ENCODE measurements around the gene NMNAT2.
"Not testable (repeated sequence)": the region's sequence is repeated elsewhere in the genome, so short reads cannot be mapped to it uniquely, and the experiment has no call there.

NMNAT2 gene

GRCh38 chr1:183407474-183407873 is 10.7 kb downstream of the NMNAT2 start:
- no peak for TF ChIP-seq ZNF8 (CRISPR knock-in tag; IDR thresholded peaks at IDR 0.05)
- TF ChIP-seq TOX (CRISPR knock-in tag; IDR thresholded peaks at IDR 0.05; ENCODE audit: borderline replicate concordance): no peak
- TF ChIP-seq ZFP3 (CRISPR knock-in tag; IDR thresholded peaks at IDR 0.05): no peak
- TF ChIP-seq ARNTL (CRISPR knock-in tag; IDR thresholded peaks at IDR 0.05; ENCODE audit: borderline replicate concordance, low read depth): no peak
- no peak for TF ChIP-seq ISL1 (CRISPR knock-in tag; IDR thresholded peaks at IDR 0.05)
- no peak for TF ChIP-seq CSDC2 (CRISPR knock-in tag; IDR thresholded peaks at IDR 0.05)
- no peak for TF ChIP-seq GLIS3 (CRISPR knock-in tag; IDR thresholded peaks at IDR 0.05)
- TF ChIP-seq CREB5 (CRISPR knock-in tag; IDR thresholded peaks at IDR 0.05; ENCODE audit: low read depth): no peak
- TF ChIP-seq ZFP30 (CRISPR knock-in tag; IDR thresholded peaks at IDR 0.05): no peak
- TF ChIP-seq RARB (CRISPR knock-in tag; IDR thresholded peaks at IDR 0.05): no peak
- TF ChIP-seq BACH2 (CRISPR knock-in tag; IDR thresholded peaks at IDR 0.05; ENCODE audit: borderline replicate concordance): no peak
- no peak for TF ChIP-seq PPARA (CRISPR knock-in tag; IDR thresholded peaks at IDR 0.05; ENCODE audit: borderline replicate concordance)
- TF ChIP-seq ESRRG (CRISPR knock-in tag; IDR thresholded peaks at IDR 0.05): no peak
- TF ChIP-seq ZNF565 (CRISPR knock-in tag; conservative IDR thresholded peaks at IDR 0.05; ENCODE audit: low read depth): no peak
- no peak for TF ChIP-seq TCF4 (CRISPR knock-in tag; IDR thresholded peaks at IDR 0.05; ENCODE audit: borderline replicate concordance)
- TF ChIP-seq OSR1 (CRISPR knock-in tag; IDR thresholded peaks at IDR 0.05): no peak
- TF ChIP-seq, protein P1, sequence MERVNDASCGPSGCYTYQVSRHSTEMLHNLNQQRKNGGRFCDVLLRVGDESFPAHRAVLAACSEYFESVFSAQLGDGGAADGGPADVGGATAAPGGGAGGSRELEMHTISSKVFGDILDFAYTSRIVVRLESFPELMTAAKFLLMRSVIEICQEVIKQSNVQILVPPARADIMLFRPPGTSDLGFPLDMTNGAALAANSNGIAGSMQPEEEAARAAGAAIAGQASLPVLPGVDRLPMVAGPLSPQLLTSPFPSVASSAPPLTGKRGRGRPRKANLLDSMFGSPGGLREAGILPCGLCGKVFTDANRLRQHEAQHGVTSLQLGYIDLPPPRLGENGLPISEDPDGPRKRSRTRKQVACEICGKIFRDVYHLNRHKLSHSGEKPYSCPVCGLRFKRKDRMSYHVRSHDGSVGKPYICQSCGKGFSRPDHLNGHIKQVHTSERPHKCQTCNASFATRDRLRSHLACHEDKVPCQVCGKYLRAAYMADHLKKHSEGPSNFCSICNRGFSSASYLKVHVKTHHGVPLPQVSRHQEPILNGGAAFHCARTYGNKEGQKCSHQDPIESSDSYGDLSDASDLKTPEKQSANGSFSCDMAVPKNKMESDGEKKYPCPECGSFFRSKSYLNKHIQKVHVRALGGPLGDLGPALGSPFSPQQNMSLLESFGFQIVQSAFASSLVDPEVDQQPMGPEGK (CRISPR knock-in tag; IDR thresholded peaks at IDR 0.05; ENCODE audit: borderline replicate concordance): no peak
- no peak for TF ChIP-seq SNAI2 (CRISPR knock-in tag; IDR thresholded peaks at IDR 0.05)
- TF ChIP-seq, protein P2, sequence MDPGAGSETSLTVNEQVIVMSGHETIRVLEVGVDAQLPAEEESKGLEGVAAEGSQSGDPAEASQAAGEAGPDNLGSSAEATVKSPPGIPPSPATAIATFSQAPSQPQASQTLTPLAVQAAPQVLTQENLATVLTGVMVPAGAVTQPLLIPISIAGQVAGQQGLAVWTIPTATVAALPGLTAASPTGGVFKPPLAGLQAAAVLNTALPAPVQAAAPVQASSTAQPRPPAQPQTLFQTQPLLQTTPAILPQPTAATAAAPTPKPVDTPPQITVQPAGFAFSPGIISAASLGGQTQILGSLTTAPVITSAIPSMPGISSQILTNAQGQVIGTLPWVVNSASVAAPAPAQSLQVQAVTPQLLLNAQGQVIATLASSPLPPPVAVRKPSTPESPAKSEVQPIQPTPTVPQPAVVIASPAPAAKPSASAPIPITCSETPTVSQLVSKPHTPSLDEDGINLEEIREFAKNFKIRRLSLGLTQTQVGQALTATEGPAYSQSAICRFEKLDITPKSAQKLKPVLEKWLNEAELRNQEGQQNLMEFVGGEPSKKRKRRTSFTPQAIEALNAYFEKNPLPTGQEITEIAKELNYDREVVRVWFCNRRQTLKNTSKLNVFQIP (CRISPR knock-in tag; IDR thresholded peaks at IDR 0.05; ENCODE audit: borderline replicate concordance, low read depth): no peak
- ATAC-seq: no peak

DNA sequence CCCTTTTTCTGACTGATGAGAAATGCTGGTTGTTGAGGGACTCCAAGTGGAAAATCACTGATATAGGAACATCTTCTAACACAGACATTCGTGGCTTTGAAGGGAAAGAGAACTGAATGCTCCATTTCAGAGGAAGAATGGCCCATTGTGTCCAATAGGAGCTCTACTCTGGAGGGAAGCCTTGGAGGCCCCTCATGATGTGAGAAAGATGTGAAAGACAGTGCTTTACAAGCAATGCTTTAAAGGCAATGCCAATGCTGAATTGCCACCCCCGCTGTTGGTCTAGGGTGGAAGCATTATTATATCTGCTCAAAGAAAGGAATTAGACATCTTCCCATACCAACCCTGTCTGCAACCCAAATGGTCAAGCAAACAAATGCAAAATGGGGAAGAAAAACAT is 13.7 kb downstream of the NMNAT2 start:
- no peak for TF ChIP-seq SNAI2 (CRISPR knock-in tag; IDR thresholded peaks at IDR 0.05)
- TF ChIP-seq BACH2 (CRISPR knock-in tag; IDR thresholded peaks at IDR 0.05; ENCODE audit: borderline replicate concordance): no peak
- TF ChIP-seq, protein P2 (CRISPR knock-in tag; IDR thresholded peaks at IDR 0.05; ENCODE audit: borderline replicate concordance, low read depth): no peak
- no peak for TF ChIP-seq ESRRG (CRISPR knock-in tag; IDR thresholded peaks at IDR 0.05)
- no peak for TF ChIP-seq PPARA (CRISPR knock-in tag; IDR thresholded peaks at IDR 0.05; ENCODE audit: borderline replicate concordance)
- TF ChIP-seq OSR1 (CRISPR knock-in tag; IDR thresholded peaks at IDR 0.05): no peak
- no peak for TF ChIP-seq ISL1 (CRISPR knock-in tag; IDR thresholded peaks at IDR 0.05)
- TF ChIP-seq ZFP30 (CRISPR knock-in tag; IDR thresholded peaks at IDR 0.05): no peak
- no peak for TF ChIP-seq ZNF8 (CRISPR knock-in tag; IDR thresholded peaks at IDR 0.05)
- no peak for TF ChIP-seq GLIS3 (CRISPR knock-in tag; IDR thresholded peaks at IDR 0.05)
- TF ChIP-seq ARNTL (CRISPR knock-in tag; IDR thresholded peaks at IDR 0.05; ENCODE audit: borderline replicate concordance, low read depth): no peak
- TF ChIP-seq ZNF565 (CRISPR knock-in tag; conservative IDR thresholded peaks at IDR 0.05; ENCODE audit: low read depth): no peak
- TF ChIP-seq TCF4 (CRISPR knock-in tag; IDR thresholded peaks at IDR 0.05; ENCODE audit: borderline replicate concordance): no peak
- no peak for TF ChIP-seq TOX (CRISPR knock-in tag; IDR thresholded peaks at IDR 0.05; ENCODE audit: borderline replicate concordance)
- no peak for TF ChIP-seq ZNF70 (CRISPR knock-in tag; IDR thresholded peaks at IDR 0.05)
- no peak for TF ChIP-seq RARB (CRISPR knock-in tag; IDR thresholded peaks at IDR 0.05)
- no peak for TF ChIP-seq CSDC2 (CRISPR knock-in tag; IDR thresholded peaks at IDR 0.05)
- TF ChIP-seq ZFP3 (CRISPR knock-in tag; IDR thresholded peaks at IDR 0.05): no peak
- no peak for ATAC-seq

- no peak for TF ChIP-seq BACH2 (CRISPR knock-in tag; IDR thresholded peaks at IDR 0.05; ENCODE audit: borderline replicate concordance)
- no peak for TF ChIP-seq ZC3H10 (CRISPR knock-in tag; IDR thresholded peaks at IDR 0.05)
- TF ChIP-seq CREB5 (CRISPR knock-in tag; IDR thresholded peaks at IDR 0.05; ENCODE audit: low read depth): no peak
- no peak for TF ChIP-seq ARNTL (CRISPR knock-in tag; IDR thresholded peaks at IDR 0.05; ENCODE audit: borderline replicate concordance, low read depth)
- ATAC-seq: no peak
Measured at GRCh38 chr1:183403498-183403897, 14.7 kb downstream of the NMNAT2 start.

DNA sequence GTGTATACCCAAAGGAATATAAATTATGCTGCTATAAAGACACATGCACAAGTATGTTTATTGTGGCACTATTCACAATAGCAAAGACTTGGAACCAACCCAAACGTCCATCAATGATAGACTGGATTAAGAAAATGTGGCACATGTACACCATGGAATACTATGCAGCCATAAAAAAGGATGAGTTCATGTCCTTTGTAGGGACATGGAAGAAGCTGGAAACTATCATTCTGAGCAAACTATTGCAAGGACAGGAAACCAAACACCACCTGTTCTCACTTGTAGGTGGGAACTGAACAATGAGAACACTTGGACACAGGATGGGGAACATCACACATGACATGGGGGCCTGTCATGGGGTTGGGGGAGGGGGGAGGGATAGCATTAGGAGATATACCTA is 16.6 kb downstream of the NMNAT2 start:
- not testable (repeated sequence) for ATAC-seq

All from SK-N-SH treated with all-trans-retinoic acid at 6 μM for 48 hours (cell line).